GM21526 (cell line): ENCODE data around the gene SLC17A1.

Experiments used
- ATAC-seq: cut with Tn5 transposase; IDR thresholded peaks from one replicate; pipeline ENCODE4 v1.9.1; 2021; ENCODE audit warnings: moderate library complexity; ENCODE audit not compliant: unreplicated experiment, low FRiP score

SLC17A1 gene

DNA sequence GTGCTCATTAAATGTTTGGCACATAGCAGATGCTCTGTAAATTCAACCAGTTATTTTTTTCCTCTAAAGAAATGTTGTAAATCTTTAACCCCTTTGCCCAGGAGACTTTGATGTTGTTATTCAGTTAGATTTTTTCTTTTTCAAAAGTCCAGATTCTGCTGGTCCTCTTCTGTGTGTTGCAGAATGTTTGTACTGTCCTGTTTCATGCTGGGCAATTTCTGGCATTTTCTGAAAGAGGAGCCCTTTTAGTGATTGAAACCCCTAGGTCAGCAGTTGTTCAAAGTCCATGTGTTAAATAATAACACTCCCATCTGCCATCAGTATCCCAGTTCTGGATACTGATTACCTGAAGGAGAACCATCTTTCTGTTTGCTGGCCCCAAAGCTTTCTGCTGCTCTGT is 1.3 kb upstream of the SLC17A1 start:
- ATAC-seq: no peak

DNA sequence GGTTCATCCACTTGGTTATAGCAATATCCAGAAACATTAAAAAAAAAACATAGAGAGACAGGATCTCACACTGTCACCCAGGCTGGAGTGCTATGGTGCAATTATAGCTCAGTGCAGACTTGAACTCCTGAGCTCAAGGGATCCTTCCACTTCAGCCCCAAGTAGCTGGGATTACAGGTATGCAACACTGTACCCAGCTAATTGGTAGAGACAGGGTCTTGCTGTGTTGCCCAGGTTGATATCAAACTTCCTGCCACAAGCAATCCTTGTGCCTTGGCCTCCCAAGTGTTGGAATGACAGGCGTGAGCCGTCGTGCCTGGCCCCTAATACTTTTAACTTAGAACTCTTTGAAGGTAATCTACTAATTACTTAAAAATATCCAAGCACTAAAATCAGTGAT is 818 bp upstream of the SLC17A1 start:
- ATAC-seq: no peak

DNA sequence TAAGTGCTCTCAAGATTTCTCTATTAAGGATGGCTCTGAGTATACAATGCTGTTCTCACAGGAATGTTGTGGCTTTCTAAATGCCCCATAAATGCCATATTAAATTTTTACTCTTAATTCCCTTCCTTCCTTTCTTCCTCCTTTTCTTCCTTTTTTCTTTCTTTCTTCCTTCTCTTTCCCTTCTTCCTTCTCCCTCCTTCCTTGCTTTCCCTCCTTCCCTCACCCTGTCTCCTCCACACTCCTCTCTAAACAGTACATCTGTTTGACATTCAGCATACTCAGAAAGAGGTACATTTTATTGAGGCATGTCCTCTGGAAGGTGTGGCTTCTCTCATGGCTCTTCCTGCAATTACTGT is 433 bp upstream of the SLC17A1 start:
- no peak for ATAC-seq

DNA sequence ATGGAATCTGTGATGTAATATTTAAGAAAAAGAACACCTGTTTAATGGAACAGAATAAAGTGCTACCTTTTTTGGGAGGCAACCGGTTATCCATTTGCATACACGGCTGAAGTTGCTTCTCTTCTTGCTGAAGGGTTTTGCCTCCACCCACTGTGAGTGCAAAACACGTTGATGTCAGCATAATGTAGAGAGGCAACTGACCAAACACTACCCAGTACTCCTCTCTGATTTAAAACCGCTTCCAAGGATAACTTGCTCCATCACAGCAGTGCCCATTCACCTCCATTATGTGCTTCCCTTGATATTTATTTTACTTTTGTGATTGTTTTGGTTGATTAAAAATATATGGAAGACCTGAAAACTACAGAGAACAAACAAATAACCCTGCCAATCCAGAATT is 1.4 kb downstream of the SLC17A1 start:
- ATAC-seq: no peak

DNA sequence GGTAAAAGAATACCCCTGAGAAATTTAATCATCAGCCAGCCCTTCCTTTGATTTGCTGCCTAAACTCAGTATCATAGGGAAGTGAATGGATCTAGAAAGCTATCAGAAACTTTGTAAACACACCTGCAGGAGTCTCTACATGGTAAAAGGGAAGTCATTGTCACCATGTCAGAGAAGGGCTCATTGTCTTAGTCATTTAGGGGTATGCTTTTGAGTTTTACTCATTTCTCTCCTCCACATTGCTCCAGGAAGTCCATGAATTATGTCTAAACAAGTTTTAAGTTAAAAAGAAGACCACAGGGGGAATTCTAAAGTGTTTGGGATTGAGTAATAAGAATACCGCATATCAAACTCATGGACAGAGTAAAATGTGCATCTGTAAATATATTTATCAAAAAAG is 2.5 kb downstream of the SLC17A1 start:
- ATAC-seq: no peak

DNA sequence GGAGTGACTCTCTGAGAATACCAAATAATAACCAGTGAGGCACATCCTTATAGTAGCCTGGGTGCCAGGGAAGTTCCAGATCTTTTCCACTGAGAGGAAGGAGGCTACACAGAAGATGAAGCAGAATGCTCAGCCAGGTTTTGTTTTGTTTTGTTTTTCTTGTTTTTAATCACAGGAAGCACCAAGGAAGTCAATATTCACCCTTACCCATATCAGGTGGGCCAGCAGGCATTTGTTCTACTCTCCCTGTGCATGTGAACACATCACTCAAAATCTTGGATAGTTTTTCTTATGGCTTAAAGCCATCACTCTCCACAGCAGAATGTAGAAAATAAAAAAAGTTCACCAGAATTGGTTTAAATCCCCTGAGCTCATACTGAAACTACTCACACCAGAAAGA is 10.5 kb downstream of the SLC17A1 start:
- ATAC-seq: no peak

DNA sequence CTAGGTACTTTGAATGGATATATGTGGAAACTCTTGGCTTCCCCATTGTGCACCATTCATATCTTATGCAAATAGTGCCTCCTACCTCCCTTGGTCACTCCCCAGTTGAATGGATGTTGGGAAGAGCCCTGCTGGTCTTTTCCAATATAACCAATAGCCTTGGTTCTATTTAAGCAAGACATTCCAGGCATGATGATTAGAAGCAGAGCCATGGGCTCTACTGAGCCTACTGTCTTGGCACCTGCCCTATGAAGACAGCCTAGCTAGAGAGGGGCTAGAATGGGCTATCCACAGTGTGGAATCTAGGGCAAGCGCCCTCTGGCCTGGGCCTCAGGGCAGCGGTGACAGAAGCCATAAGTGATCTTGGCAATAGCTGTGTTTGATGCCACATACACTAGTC is 15.6 kb downstream of the SLC17A1 start:
- no peak for ATAC-seq

DNA sequence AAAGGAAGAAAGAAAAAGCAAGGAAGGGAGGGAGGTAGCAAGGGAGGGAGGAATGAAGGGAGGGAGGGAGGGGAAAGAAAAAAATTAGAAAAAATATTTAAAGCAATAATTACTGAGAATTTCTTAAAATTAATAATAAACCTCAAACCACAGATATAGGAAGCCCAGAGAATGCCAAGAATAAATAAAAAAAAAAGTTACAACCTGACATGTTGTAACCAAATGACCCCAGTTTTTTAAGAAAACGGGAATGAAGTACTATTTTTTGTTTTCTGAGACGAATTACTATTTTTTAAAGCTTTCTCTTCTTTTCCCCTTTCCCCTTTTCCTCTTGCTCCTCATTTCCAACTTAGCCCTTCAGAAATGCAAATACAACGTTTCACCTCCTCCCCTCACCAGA is 16.7 kb downstream of the SLC17A1 start:
- ATAC-seq: no peak

DNA sequence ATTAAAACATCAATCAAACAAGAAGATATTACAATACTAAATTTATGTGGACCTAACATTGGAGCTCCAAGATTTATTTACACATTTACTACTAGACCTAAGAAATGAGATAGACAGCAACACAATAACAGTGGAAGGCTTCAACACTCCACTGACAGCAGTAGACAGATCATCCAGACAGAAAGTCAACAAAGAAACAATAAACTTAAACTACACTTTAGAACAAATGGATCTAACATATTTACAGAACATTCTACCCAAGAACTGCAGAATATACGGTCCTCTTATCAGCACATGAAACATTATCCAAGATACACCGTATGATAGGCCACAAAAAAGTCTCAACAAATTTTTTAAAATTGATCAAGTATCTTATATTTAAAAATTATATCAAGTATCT is 27.0 kb downstream of the SLC17A1 start:
- ATAC-seq: no peak

DNA sequence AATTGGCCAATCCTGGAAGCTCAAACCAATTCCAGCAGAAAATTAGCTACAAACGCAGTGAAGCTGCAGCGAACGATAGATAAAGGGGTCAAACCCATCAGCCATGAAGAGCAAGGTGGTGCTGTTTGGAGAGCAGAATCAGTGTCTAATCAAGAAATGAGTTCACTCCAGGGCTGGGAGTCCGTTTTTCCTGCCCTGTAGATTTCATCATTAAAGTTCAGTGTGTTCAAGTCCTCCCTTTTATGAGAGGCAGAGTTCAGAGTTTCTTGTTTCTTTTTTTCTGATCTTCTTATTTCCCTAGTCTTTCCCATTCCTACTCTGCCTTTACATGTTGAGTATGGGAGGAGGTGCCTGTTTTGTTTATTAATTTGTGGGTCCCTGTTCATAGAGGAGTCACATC is 30.4 kb downstream of the SLC17A1 start:
- no peak for ATAC-seq

DNA sequence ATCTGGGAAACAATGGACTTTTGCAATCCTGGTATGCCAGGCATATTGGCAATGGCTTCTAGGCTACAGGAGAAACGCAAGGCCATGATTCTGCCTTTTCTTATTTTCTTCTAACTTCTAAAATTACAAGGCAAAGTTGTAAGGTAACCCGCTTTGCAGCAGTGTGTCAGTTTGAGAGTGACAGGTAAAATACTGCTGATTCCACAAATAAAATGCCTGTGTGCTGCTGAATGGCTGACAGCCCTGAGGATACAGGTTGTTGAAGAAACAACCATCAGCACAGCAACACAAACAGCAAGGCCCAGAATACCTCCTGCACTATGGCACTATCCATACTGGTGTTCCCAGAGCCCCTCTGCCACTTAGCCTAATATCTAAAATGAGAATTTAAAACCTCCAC is 37.1 kb downstream of the SLC17A1 start:
- ATAC-seq: no peak

DNA sequence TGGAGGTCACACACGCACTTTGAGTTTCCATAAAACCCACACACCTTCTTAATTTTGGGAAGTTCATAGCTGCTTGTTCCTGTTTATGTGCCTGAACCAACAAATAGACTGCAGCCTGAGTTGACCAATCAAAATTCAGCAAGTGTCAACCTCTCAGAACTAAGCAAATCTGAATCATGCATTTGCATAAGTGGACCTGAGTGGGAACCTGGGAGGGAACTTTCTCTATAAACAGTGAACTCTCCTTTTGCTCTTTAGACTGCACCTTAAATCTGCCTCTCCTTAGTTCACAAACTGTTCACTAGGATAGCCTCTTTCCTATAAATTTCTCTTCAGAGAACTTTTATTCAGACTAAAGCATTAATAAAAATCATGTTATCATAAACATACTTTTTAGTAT is 37.9 kb downstream of the SLC17A1 start:
- no peak for ATAC-seq

DNA sequence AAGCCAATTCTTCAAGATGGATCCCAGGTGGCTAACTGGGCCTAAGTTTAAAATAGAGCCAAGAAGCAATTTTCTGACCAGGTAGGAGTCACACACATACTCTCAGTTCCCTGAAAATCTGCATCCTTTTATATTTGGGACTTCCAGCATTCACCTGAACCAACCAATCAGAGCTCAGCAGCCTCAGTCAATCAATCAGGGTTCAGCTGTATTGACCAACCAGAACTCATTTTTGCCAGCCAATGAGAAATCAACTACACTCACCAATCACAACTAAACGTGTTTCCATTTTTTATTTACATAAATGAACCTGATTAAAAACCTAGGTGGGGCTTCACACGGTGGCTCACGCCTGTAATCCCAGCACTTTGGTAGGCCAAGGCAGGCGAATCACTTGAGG is 39.8 kb downstream of the SLC17A1 start:
- no peak for ATAC-seq

DNA sequence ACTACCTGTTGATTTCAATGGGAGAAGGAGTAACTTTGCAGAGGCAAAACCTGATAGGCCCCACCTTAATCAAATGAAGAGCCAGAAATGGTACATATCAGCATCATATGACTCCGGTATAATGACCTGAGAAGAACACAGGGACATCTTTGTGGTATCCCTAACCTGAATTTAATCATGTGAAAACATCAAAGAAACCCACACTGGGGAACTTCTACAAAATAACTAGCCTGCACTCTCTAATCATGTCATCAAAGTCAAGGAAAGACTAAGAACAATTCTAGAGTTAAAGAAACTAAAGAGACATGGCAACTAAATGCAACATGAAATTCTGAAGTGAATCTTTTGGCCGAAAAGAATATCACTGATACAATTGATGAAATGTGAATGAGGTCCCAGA is 42.4 kb downstream of the SLC17A1 start:
- no peak for ATAC-seq

DNA sequence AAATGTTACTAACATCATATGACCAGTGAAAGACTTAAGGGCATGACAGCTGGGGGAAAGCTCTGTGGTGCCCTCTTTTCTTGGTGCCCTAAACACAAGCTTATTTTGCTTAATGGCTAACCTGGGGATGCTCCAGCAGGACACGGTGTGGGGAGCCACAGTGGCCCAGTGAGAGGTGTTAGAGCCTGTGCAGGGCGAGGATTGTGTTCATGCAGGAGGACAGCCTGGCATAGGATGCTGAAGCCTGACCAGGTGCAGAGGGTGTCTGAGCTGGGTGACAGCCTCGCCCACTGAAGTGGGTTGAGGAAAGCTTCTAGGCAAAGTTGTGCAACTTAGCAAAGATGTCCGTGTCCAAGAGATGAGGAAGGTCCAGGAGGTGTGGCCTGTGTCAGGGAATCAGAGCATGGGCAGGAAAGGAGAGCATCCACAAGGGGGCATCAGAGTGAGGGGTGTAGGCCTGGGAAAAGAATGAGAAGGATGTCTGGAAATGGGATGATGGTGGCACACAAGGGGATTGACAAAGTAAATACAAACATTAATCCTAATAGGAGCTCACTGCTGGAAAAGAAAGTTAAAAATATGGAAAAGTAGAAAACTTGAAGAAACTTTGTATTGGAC is 43.4 kb downstream of the SLC17A1 start:
- ATAC-seq: no peak

DNA sequence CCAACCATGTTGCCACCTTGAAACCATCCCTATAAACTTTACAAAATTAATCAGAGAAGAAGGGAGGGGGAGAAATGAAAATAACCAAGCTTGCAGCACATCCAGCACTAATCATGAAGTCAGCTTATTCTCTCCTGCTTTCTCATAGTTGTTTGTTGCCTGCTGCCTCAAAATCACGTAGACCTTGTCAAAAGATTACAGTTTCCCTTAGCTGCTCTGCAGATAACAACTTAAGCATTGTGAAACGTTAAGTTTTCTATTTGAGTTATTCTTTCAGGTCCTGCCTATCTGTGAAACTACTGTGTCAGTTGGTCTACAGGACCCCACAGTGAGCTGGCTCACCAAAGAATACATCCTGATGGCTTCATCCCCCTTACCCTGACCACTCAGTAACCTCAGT is 44.4 kb downstream of the SLC17A1 start:
- no peak for ATAC-seq

DNA sequence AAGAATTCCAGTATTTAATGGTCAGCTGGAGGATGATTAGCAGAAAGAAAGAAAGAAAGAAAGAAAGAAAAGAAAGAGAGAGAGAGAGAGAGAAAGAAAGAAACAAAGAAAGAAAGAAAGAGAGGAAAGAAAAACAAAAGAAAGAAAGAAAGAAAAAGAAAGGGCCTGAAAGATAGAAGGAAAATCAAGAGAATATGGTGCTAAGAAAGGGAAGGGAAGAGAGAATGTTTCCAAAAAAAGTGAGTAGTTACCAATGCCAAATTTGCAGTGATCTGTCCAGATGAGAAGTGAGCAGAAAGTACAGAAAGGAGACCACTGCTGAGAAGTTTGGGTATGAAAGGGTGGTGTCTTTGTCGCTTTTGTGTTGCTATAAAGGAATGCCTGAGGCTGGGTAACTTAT is 50.7 kb downstream of the SLC17A1 start:
- no peak for ATAC-seq

DNA sequence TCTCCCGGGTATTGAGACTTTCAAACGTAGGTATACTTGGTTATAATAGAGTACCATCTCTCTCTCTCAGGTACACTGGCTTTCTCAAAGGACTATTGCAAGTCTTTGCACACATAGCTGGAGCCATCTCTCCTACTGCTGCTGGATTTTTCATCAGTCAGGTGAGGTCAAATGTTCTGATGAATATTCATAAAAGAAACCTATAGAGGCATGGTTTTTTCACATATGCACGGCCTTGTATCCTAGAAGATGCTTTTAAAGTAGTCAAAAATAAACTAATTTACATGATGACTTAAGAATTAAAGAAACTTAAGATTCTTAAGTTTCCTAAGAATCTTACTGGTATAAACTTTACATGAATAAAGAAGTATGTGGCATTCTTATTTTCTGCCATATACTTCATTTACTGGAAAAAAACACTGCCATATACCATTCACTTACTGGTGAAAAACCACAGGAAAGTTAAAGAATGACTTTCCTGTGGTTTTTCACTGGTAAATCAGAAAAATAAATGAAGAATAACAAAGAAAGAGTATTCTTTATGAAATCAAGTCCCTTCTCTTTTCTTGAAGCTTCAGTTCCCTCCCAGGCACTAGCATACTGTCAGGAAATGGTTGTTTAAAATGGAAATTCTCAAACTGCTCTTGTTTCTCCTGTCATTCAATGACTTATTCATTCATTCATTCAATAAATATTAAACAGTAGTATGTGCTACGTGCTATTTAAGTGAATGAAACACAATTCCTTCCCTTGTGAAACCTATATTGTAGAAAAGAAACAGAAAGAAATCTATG is 53.8 kb downstream of the SLC17A1 start:
- no peak for ATAC-seq

DNA sequence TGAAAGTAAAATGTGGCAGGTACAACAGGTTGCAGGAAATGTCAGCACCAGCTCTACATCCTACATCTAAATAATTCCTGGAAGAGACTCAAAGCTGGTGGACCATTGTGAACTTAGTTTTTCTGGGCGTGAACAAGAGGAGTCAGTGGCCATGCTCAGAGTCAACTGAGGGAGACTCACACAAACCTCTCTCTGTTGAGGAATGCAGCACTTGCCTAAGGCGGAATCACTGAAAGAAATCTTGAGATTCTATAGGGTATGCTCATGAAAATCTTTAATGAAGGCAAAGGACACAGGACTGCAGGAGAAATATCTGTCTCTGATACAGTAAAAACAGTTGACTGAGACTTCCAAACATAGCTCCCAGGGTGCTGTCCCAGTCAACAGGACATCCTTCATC is 54.8 kb downstream of the SLC17A1 start:
- ATAC-seq: no peak

DNA sequence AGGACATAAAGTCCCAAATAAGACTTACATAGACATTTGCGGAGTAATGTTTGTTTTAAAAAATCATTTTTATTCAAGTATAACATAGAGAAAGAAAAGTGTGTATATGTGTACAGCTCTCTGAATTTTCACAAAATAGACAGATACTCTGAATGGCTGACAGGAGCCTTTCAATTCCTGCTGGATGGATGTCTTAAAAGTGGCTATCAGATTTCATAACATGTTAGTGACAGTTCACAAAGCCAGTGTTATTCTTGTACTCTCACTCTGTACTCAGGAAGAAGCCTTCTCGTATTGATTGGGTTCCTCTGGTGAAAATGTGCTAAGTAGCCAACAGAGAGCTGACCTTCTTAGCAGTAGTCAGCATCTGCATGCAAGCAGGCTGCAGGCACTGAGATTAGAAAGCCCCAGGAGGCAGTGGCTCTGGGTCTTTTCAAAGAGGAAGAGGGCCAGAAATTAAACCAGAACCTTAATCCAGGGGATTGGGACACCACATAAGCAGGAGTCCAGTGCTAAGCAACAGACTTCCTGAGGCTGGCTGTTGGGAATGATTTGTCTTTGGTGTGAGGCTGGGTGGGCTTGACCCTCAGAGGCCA is 57.6 kb downstream of the SLC17A1 start:
- no peak for ATAC-seq

DNA sequence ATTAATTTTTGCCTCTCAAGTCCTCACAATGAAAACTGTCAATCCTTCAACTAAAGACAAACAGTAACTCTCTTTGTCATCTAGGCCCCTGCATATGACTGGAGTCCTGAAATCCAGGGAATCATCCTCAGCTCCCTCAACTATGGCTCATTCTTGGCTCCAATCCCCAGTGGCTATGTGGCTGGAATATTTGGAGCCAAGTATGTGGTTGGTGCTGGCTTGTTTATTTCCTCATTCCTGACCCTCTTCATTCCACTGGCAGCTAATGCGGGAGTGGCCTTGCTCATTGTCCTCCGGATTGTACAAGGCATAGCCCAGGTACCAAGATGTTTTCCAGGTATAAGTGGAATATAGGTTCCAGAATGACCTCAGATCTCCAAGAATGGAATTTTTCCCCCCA is 61.9 kb downstream of the SLC17A1 start:
- no peak for ATAC-seq

DNA sequence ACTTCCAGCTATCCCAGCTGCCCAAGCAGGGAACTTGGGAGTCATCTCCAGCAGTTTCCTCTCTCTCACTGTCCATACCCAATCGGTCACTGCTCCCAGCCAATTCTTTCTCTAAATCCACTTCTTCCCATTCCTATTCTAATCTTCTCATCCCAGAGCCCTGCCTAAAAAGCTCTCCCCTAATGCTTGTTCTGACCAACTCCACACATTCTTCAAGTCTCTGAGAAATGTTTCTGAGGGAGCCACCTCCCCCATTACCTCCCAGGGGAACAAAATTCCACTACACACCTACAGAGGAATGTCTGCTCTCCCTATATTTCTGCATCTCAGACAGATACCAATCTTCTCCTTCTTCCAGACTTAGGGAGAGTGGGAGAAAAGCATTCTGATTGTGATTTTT is 63.3 kb downstream of the SLC17A1 start:
- no peak for ATAC-seq
